ENCODE results near the gene PKNOX2. TPM values are rescaled to one million over a fixed set of nuclear protein-coding genes. Genes with fewer than 3 reads are reported as not detected.

The PKNOX2 gene
- total RNA-seq, 1 donor from 2014 or later = not detected

DNA sequence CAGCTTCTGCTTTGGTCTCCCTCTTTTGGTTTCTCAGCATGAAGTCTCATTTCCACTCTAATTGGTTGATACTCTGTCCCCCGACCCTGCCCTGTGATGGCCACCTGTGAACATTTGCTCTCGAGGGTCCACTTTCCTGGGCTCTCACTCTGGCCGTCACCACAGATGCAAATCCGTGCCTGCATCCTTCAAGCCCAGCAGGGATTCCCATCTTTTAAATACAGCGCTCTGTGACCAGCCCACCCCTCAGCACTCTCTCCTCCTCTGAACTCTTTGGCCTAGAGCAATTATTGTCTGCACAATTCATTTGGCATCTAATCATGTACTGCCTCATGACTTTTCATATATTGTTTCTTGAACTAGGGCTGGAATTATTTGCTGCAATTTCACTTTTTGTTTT lies 26.0 kb downstream of the PKNOX2 start:
- intact Hi-C loops (cut with micrococcal nuclease) = no loop called here
- ATAC-seq (ENCODE audit: low read depth) (no peak), DNase-seq (no peak)
- H3K9me3 Mint-ChIP-seq = peaks cover 8% of the 10 kb centered on the region
- H3K36me3 Mint-ChIP-seq (ENCODE audit: low read depth) = no peaks in the 10 kb centered on the region
- H3K4me1 Mint-ChIP-seq = no peaks in the 10 kb centered on the region
- ChIA-PET POLR2A (no interaction called here), CTCF (no interaction called here)
- H3K27me3 Mint-ChIP-seq = peaks cover 53% of the 10 kb centered on the region
- TF ChIP-seq, protein P1, sequence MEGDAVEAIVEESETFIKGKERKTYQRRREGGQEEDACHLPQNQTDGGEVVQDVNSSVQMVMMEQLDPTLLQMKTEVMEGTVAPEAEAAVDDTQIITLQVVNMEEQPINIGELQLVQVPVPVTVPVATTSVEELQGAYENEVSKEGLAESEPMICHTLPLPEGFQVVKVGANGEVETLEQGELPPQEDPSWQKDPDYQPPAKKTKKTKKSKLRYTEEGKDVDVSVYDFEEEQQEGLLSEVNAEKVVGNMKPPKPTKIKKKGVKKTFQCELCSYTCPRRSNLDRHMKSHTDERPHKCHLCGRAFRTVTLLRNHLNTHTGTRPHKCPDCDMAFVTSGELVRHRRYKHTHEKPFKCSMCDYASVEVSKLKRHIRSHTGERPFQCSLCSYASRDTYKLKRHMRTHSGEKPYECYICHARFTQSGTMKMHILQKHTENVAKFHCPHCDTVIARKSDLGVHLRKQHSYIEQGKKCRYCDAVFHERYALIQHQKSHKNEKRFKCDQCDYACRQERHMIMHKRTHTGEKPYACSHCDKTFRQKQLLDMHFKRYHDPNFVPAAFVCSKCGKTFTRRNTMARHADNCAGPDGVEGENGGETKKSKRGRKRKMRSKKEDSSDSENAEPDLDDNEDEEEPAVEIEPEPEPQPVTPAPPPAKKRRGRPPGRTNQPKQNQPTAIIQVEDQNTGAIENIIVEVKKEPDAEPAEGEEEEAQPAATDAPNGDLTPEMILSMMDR (IDR thresholded peaks at IDR 0.05) = no peak
- no peak overlapping the region for H3K27ac Mint-ChIP-seq
- H3K4me3 Mint-ChIP-seq = no peak overlapping the region

DNA sequence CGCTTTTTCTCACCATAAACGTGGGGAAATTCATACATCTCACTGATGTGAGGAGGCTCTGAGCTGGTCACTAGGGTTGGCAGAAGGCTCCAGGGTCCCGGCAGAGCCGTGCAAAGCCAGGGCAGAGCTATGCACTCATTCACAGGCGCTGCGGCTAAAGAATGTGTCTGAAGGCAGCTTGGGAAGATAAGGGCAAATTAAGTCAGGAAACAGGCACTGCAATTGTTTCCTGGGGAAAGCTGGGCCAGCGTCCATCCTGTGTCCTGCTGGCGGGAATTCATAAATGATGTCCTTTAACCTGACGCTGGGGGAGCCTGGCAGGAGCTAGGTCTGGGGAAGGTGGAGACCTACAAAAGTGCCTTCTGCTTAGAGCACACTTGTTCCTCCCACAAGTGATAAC lies 27.6 kb downstream of the PKNOX2 start:
- no peak for DNase-seq
- TF ChIP-seq, protein P1 (IDR thresholded peaks at IDR 0.05) = no peak
- peaks cover 4% of the 10 kb centered on the region for H3K9me3 Mint-ChIP-seq
- no peak overlapping the region for H3K27ac Mint-ChIP-seq
- no peaks in the 10 kb centered on the region for H3K4me1 Mint-ChIP-seq
- H3K36me3 Mint-ChIP-seq (ENCODE audit: low read depth) = no peaks in the 10 kb centered on the region
- intact Hi-C loops (cut with micrococcal nuclease) = no loop called here
- peaks cover 48% of the 10 kb centered on the region for H3K27me3 Mint-ChIP-seq
- ChIA-PET POLR2A (no interaction called here), CTCF (no interaction called here)
- ATAC-seq (ENCODE audit: low read depth) = no peak
- H3K4me3 Mint-ChIP-seq = no peak overlapping the region

DNA sequence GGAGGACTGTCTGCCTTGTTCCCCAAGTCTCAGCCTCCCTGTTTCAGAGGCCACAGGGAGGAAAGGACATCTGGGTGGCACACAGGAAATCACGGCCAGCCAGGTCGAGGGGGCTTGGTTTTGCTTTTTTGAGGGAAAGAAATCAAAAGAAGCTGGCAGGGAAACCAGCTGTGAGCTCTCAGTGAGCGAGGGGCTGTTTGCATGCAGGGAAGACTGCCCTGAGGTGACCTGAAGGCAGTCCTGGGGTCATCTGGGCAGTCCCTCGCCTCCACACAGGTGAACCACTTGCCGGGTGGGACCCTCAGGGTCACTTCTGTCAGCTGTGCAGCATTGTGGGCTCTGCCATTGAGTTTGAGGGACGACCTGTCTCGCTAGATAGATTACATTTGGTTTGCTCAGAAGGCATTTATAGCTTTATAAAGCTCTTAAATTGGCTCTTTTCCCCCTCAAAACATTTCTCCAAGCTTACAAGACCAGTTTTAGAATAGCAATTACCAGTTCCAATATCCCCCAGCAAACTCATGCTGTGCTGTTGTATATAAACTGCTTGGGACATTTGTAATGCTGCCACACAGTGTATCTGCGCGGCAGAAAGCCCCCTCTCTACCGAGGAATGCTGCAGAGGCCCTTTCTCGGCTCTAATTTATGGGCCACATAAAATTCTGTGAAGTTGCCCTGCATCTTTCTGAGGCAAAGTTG lies 28.3 kb downstream of the PKNOX2 start:
- Mint-ChIP-seq H3K27me3 (peaks cover 46% of the 10 kb centered on the region), H3K4me1 (no peaks in the 10 kb centered on the region), H3K36me3 (ENCODE audit: low read depth) (no peaks in the 10 kb centered on the region), H3K4me3 (no peak overlapping the region), H3K9me3 (peaks cover 4% of the 10 kb centered on the region), H3K27ac (no peak overlapping the region)
- DNase-seq = no peak
- intact Hi-C loops (cut with micrococcal nuclease) = no loop called here
- CTCF ChIA-PET = no interaction called here
- POLR2A ChIA-PET = no interaction called here
- TF ChIP-seq, protein P1 (IDR thresholded peaks at IDR 0.05) = no peak
- no peak for ATAC-seq (ENCODE audit: low read depth)

DNA sequence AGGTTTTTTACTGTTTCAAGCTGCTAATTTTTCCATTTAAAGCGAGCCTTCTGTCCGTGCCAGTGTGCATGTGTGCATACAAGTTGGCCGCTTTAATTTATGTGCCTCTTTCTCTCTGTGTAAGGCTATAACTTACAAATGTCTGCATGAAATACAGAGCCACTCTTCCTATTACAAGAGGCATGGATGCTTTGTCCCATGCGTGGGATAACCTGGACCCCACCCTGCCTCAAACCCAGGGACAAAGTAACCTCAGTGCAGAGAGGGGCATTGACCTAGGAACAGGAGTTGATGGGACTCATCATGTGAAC lies 28.8 kb downstream of the PKNOX2 start:
- H3K27ac Mint-ChIP-seq = no peak overlapping the region

DNA sequence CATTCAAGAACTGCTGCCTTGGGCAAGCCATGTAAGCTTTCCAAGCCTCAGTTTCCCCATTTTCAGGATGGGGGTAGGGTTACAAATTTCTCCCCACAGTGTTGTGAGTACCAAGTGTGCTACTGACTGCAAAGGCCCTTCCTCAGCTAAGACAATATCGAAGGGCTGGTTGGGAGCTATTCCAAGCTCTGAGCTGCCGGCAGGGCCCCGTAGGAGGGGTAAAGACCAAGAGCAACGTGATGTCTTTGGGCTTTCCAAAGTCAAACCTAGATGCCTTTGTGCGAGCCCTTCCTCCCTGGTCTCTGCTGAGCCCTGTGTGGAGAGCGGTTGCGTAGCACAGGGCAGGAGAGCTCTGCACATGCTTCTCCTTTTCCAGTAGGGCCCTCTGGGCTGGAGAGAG lies 29.3 kb downstream of the PKNOX2 start:
- intact Hi-C loops (cut with micrococcal nuclease) = no loop called here
- no peak for ATAC-seq (ENCODE audit: low read depth)
- H3K9me3 Mint-ChIP-seq = peaks cover 4% of the 10 kb centered on the region
- peaks cover 51% of the 10 kb centered on the region for H3K27me3 Mint-ChIP-seq
- DNase-seq = no peak
- no peak overlapping the region for H3K27ac Mint-ChIP-seq
- no peaks in the 10 kb centered on the region for H3K4me1 Mint-ChIP-seq
- POLR2A ChIA-PET = no interaction called here
- no peaks in the 10 kb centered on the region for H3K36me3 Mint-ChIP-seq (ENCODE audit: low read depth)
- CTCF ChIA-PET = no interaction called here
- H3K4me3 Mint-ChIP-seq = no peak overlapping the region
- TF ChIP-seq, protein P1 (IDR thresholded peaks at IDR 0.05) = no peak

More for the DNA sequence above, 28.8 kb downstream of the PKNOX2 start:
- H3K36me3 Mint-ChIP-seq (ENCODE audit: low read depth) = no peaks in the 10 kb centered on the region
- no peak overlapping the region for H3K4me3 Mint-ChIP-seq
- H3K4me1 Mint-ChIP-seq = no peaks in the 10 kb centered on the region
- POLR2A ChIA-PET = no interaction called here
- ATAC-seq (ENCODE audit: low read depth) (no peak), DNase-seq (no peak)
- TF ChIP-seq, protein P1 (IDR thresholded peaks at IDR 0.05) = no peak
- peaks cover 50% of the 10 kb centered on the region for H3K27me3 Mint-ChIP-seq
- H3K9me3 Mint-ChIP-seq = peaks cover 4% of the 10 kb centered on the region
- CTCF ChIA-PET = no interaction called here
- intact Hi-C loops (cut with micrococcal nuclease) = no loop called here
